Measurements from ENCODE around the gene MAP7D3. TPM values are rescaled to one million over a fixed set of nuclear protein-coding genes. Genes with fewer than 3 reads are reported as not detected.

The MAP7D3 gene
- total RNA-seq, 2 donors from 2014 or later, result 6.7 to 12.2 TPM

- Histone ChIP-seq H3K4me1 (no peaks in the 10 kb centered on the region), H3K27ac (no peak overlapping the region), H3K36me3 (replicated peaks in 1 of 2; ENCODE audit: insufficient read depth in 1 of 2, low read depth in 2 of 2) (no peaks in the 10 kb centered on the region), H3K27me3 (no peaks in the 10 kb centered on the region), H3K4me3 (no peak overlapping the region), H3K9me3 (no peaks in the 10 kb centered on the region)
- ATAC-seq, result no peak
- intact Hi-C loops (cut with DNase I), result no loop called here
- WGBS, 2 donors, result 34 to 39% methylated on average over 5 of the region's 5 CpGs
- DNase-seq, result peak; percentile 24 to 54 (median 38)
- TF ChIP-seq POLR2A (IDR thresholded peaks at IDR 0.05), result no peak
- TF ChIP-seq CTCF (IDR thresholded peaks at IDR 0.05), result peak; percentile 40 to 65 (median 50)
These were observed 17.1 kb upstream of the MAP7D3 start for GRCh38 chrX:136268051-136269048.

GRCh38 chrX:136266828-136267227 lies 15.6 kb upstream of the MAP7D3 start:
- TF ChIP-seq CTCF (IDR thresholded peaks at IDR 0.05), result no peak
- no peak for TF ChIP-seq POLR2A (IDR thresholded peaks at IDR 0.05)
- no peaks in the 10 kb centered on the region for H3K9me3 ChIP-seq
- ATAC-seq (no peak), DNase-seq (no peak)
- no peak overlapping the region for H3K27ac ChIP-seq
- 50 to 100% methylated on average over 1 of the region's 1 CpG for WGBS, 2 donors
- no peaks in the 10 kb centered on the region for H3K4me1 ChIP-seq
- no peaks in the 10 kb centered on the region for H3K36me3 ChIP-seq (replicated peaks in 1 of 2; ENCODE audit: insufficient read depth in 1 of 2, low read depth in 2 of 2)
- intact Hi-C loops (cut with DNase I), result no loop called here
- H3K4me3 ChIP-seq, result no peak overlapping the region
- H3K27me3 ChIP-seq, result no peaks in the 10 kb centered on the region

GRCh38 chrX:136262812-136263315 lies 11.7 kb upstream of the MAP7D3 start:
- no peaks in the 10 kb centered on the region for H3K27me3 ChIP-seq
- H3K27ac ChIP-seq, result no peak overlapping the region
- WGBS, 2 donors, result 50 to 60% methylated on average over 7 of the region's 7 CpGs
- no peaks in the 10 kb centered on the region for H3K9me3 ChIP-seq
- intact Hi-C loops (cut with DNase I), result no loop called here
- no peaks in the 10 kb centered on the region for H3K36me3 ChIP-seq (replicated peaks in 1 of 2; ENCODE audit: insufficient read depth in 1 of 2, low read depth in 2 of 2)
- DNase-seq, result no peak
- no peak overlapping the region for H3K4me3 ChIP-seq
- TF ChIP-seq CTCF (IDR thresholded peaks at IDR 0.05), result no peak
- TF ChIP-seq POLR2A (IDR thresholded peaks at IDR 0.05), result no peak
- no peaks in the 10 kb centered on the region for H3K4me1 ChIP-seq
- ATAC-seq, result no peak

GRCh38 chrX:136262243-136262642 lies 11.0 kb upstream of the MAP7D3 start:
- WGBS, 2 donors, result 72 to 80% methylated on average over 1 to 5 of the region's 5 CpGs

More at GRCh38 chrX:136262243-136262642, 11.0 kb upstream of the MAP7D3 start:
- Histone ChIP-seq H3K27ac (no peak overlapping the region), H3K4me1 (no peaks in the 10 kb centered on the region), H3K36me3 (replicated peaks in 1 of 2; ENCODE audit: insufficient read depth in 1 of 2, low read depth in 2 of 2) (no peaks in the 10 kb centered on the region), H3K4me3 (no peak overlapping the region), H3K27me3 (no peaks in the 10 kb centered on the region), H3K9me3 (no peaks in the 10 kb centered on the region)
- no peak for ATAC-seq
- DNase-seq, result no peak
- intact Hi-C loops (cut with DNase I), result no loop called here
- TF ChIP-seq POLR2A (IDR thresholded peaks at IDR 0.05) (no peak), CTCF (IDR thresholded peaks at IDR 0.05) (no peak)
